GM12878 (cell line): ENCODE data around the gene ST7. TPM values are rescaled to one million over a fixed set of nuclear protein-coding genes. Genes with fewer than 3 reads are reported as not detected.

Experiments
- ATAC-seq: fragments of 200-7000 bp; cut with Tn5 transposase; 3 replicates; pipeline ENCODE4 v1.9.1; 2020; ENCODE audit warnings: mild to moderate bottlenecking, moderate library complexity
- BruUV-seq: library from RNA; stranded (reverse); fragments of 400-500 nt; replicated peaks from 2 replicates; lab custom pipeline; 2021; lab: Mats Ljungman, UMichigan
- CTCF ChIA-PET: fragments of 300-600 bp; sonication (Branson Sonifier 250); formaldehyde crosslinking; extraction: SDS; loops from one replicate; lab custom pipeline; 2021; ENCODE audit warnings: inconsistent platforms; lab: Yijun Ruan, JAX
- POLR2A ChIA-PET: fragments of 350-600 bp; formaldehyde crosslinking; extraction: SDS; loops from one replicate; lab custom pipeline; 2021; ENCODE audit warnings: inconsistent platforms; lab: Charles Lee
- RAD21 ChIA-PET: fragments of 300-600 bp; sonication (Branson Sonifier 250); formaldehyde crosslinking; loops from one replicate; lab custom pipeline; 2023; ENCODE audit warnings: antibody characterized with exemption; ENCODE audit not compliant: unreplicated experiment; lab: Charles Lee
- SMC1A ChIA-PET: fragments of 300-600 bp; sonication (Branson Sonifier 250); formaldehyde crosslinking; loops from one replicate; lab custom pipeline; 2023; ENCODE audit not compliant: unreplicated experiment, uncharacterized antibody; lab: Charles Lee
- DNase-seq: peaks from one replicate; pipeline ENCODE4 v3.0.0-alpha.2; 2011; ENCODE audit warnings: low read depth, low spot score
- FAIRE-seq: peaks from 3 replicates; lab custom pipeline; 2011; peaks lifted over from hg19 to GRCh38; lab: Jason Lieb, UNC
- H2AFZ ChIP-seq: 2 replicates; pipeline ENCODE4 v1.6.0; 2011; ENCODE audit warnings: low read depth, low read length, control low read depth; ENCODE audit not compliant: control insufficient read depth
- H3K27ac ChIP-seq: 2 replicates; pipeline ENCODE4 v1.5.1; 2011; ENCODE audit warnings: control low read depth; ENCODE audit not compliant: control insufficient read depth, insufficient read depth
- H3K27me3 ChIP-seq, 2 experiments: replicated peaks in 1 of 2; 2 replicates each; pipeline versions ENCODE4 v1.6.0 to v1.6.1; 2011; ENCODE audit warnings: low read length in 1 of 2; ENCODE audit not compliant: control insufficient read depth in 2 of 2, insufficient read depth in 2 of 2
- H3K36me3 ChIP-seq, 2 experiments: 2 replicates each; pipeline ENCODE4 v1.5.1; 2011; ENCODE audit warnings: low read length in 1 of 2; ENCODE audit not compliant: control insufficient read depth in 2 of 2, insufficient read depth in 2 of 2
- H3K4me1 ChIP-seq: 2 replicates; pipeline ENCODE4 v1.6.1; 2011; ENCODE audit warnings: mild to moderate bottlenecking, low read length, moderate library complexity, mixed read lengths; ENCODE audit not compliant: control insufficient read depth, insufficient read depth
- H3K4me2 ChIP-seq: 2 replicates; pipeline ENCODE4 v1.6.0; 2011; ENCODE audit warnings: control low read depth; ENCODE audit not compliant: control insufficient read depth, insufficient read depth
- H3K4me3 ChIP-seq: fragments of 200-600 bp; sonication (generic); 2 replicates; pipeline ENCODE4 v1.5.1; 2016
- H3K79me2 ChIP-seq: 2 replicates; pipeline ENCODE4 v1.6.0; 2011; ENCODE audit warnings: low read length; ENCODE audit not compliant: control insufficient read depth, insufficient read depth
- H3K9ac ChIP-seq: 2 replicates; pipeline ENCODE4 v1.8.0; 2011; ENCODE audit warnings: low read length, control low read depth, mixed read lengths; ENCODE audit not compliant: control insufficient read depth, insufficient read depth
- H3K9me3 ChIP-seq: replicated peaks from 3 replicates; pipeline ENCODE4 v1.5.1; 2011; ENCODE audit warnings: mild to moderate bottlenecking, low read length; ENCODE audit not compliant: control insufficient read depth, insufficient read depth
- H4K20me1 ChIP-seq: 2 replicates; pipeline ENCODE4 v1.6.0; 2011; ENCODE audit not compliant: control insufficient read depth, insufficient read depth
- CBFB ChIP-seq: IDR thresholded peaks from 2 replicates; pipeline ENCODE4 v1.6.1; 2016; ENCODE audit warnings: antibody characterized with exemption, low read depth
- CEBPB ChIP-seq, 2 experiments: fragments of 150-350 bp in 1 of 2; IDR thresholded peaks; 2 replicates each; pipeline ENCODE4 v1.6.1; 2012 to 2014; ENCODE audit warnings: low read depth in 2 of 2, low read length in 2 of 2, borderline replicate concordance in 1 of 2, inconsistent platforms in 1 of 2
- CREM ChIP-seq: IDR thresholded peaks from 2 replicates; pipeline ENCODE4 v1.6.1; 2014; ENCODE audit warnings: antibody characterized with exemption, low read depth
- JUNB ChIP-seq: IDR thresholded peaks from 2 replicates; pipeline ENCODE4 v1.6.1; 2016; ENCODE audit warnings: antibody characterized with exemption, mild to moderate bottlenecking
- KLF5 ChIP-seq: fragments of 450-650 bp; IDR thresholded peaks from 2 replicates; pipeline ENCODE4 v1.6.1; 2014; ENCODE audit warnings: mild to moderate bottlenecking; ENCODE audit not compliant: partially characterized antibody
- MYB ChIP-seq: fragments of 150-350 bp; IDR thresholded peaks from 2 replicates; pipeline ENCODE4 v1.6.1; 2014; ENCODE audit warnings: mild to moderate bottlenecking, low read depth, low read length, borderline replicate concordance
- POLR2AphosphoS2 ChIP-seq: IDR thresholded peaks from 2 replicates; pipeline ENCODE4 v1.6.1; 2011; ENCODE audit warnings: low read depth, mild to moderate bottlenecking, low read length, improper control_type of control experiment, moderate library complexity
- RBBP5 ChIP-seq: fragments of 200-600 bp; sonication (generic); conservative IDR thresholded peaks from 2 replicates; pipeline ENCODE4 v1.6.1; 2016
- SMAD5 ChIP-seq: IDR thresholded peaks from 2 replicates; pipeline ENCODE4 v1.6.1; 2016; ENCODE audit warnings: antibody characterized with exemption, low read depth
- STAT1 ChIP-seq: fragments of 450-650 bp; conservative IDR thresholded peaks from 2 replicates; pipeline ENCODE4 v1.6.1; 2014; ENCODE audit warnings: antibody characterized with exemption, mild to moderate bottlenecking
- TCF12 ChIP-seq: IDR thresholded peaks from 2 replicates; pipeline ENCODE4 v1.6.1; 2011; ENCODE audit warnings: low read depth, mild to moderate bottlenecking, low read length
- WGBS: methylation state at CpG from one replicate; pipeline ENCODE4 v1.1.6; 2016; ENCODE audit warnings: low lambda C conversion rate; ENCODE audit not compliant: insufficient replicate concordance, insufficient coverage; ENCODE audit errors: missing lambda C conversion rate; 5-methylcytosine and 5-hydroxymethylcytosine counted together
- in situ Hi-C: fragments of 300-500 bp; cut with MboI; formaldehyde crosslinking; loops from 9 replicates; pipeline ENCODE4 v1.14.3; 2018; ENCODE audit warnings: mixed read lengths
- intact Hi-C: fragments of 100-400 bp; cut with micrococcal nuclease; formaldehyde crosslinking; loops from one replicate; pipeline ENCODE4 v1.14.2; 2022; ENCODE audit not compliant: unreplicated experiment
- polyA plus RNA-seq, 11 experiments: library from polyadenylated mRNA; depleted of rRNA in 4 of 11; unstranded in 6 of 11; stranded (reverse) in 5 of 11; fragments of >200 nt; fragmentation: Nextera tagmentation in 4 of 11; fragmentation: Illumina TruSeq in 1 of 11; extraction: Ambion mirVana in 4 of 11; extraction: Trizol in 1 of 11; gene quantifications; 1 replicate in 1 of 11; 2 replicates in 10 of 11; pipeline versions ENCODE4 v1.2.1 to v1.2.3, GENCODE V29; 2011 to 2016; ENCODE audit warnings: inconsistent platforms in 2 of 11, missing spikeins in 2 of 11, low read depth in 1 of 11
- total RNA-seq, 4 experiments: library from RNA; depleted of rRNA in 3 of 4; stranded (reverse); fragments of >200 nt in 3 of 4; fragmentation: Illumina TruSeq in 1 of 4; extraction: Trizol in 1 of 4; gene quantifications; 2 replicates each; pipeline versions ENCODE4 v1.2.1 to v1.2.3, GENCODE V29; 2013 to 2021
- TF ChIP-seq, protein P1 (sequence below): IDR thresholded peaks from 2 replicates; pipeline ENCODE4 v1.6.1; 2012; ENCODE audit warnings: improper control_type of control experiment, low read depth, low read length; ENCODE audit not compliant: insufficient replicate concordance
- TF ChIP-seq, protein P2 (sequence below): fragments of 450-650 bp; IDR thresholded peaks from 2 replicates; pipeline ENCODE4 v1.6.1; 2018; ENCODE audit warnings: mild to moderate bottlenecking, low read depth, moderate library complexity; ENCODE audit not compliant: partially characterized antibody
- TF ChIP-seq, protein P3 (sequence below): IDR thresholded peaks from 2 replicates; pipeline ENCODE4 v1.6.1; 2012; ENCODE audit warnings: low read depth, low read length, improper control_type of control experiment

Gene ST7
- total and polyA plus RNA-seq, 10 of the 15 experiments (the other 5 are each of a cell fraction or from before 2014, with no cell fraction given): 27.7 to 76.4 (median 53.6) TPM

DNA sequence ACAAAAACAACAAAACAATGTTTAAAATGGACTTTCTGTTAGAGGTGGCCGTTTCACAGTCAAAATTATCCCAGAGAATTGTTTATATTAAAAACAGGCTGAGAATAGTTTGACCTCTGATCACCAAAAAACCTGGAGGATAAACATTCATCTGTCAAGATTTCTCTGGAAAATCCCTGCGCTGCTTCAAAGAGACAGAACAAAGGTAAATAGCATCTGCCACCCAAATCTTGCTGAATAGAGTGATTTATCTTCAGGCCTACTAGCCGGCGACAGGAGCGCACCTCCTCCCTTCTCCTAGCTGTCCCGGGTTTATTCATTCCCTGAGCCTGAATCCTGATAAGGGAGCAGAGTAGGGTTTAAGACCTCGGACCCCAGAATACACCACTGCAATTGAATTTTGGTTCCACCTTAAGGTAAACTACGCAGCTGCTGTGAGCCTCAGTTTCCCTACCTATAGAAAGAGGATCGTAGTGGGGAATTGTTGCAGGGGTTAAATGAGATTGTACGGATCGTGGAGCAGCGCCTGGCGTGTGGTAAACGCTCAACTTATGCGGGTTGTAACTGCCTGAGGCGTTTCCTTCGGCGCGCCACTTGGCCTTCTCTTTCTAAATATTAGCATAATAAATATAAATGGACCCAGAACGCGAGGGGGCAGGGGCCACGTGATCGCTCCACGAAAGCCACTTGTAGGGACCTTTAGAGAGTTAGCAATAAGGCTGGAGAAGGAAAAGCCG, 498 bp upstream of the ST7 start:
- H2AFZ ChIP-seq: peak overlapping the region; percentile 95
- ChIA-PET POLR2A (interaction anchor here (0.6 to 2.4 kb wide), 5 partner anchors 11 to 197 kb away, joined by 3 to 16 read pairs (median 5); no protein-coding TSS in a partner anchor), SMC1A (interaction anchor here (1.0 to 2.4 kb wide), 9 partner anchors 16 to 64 kb away, joined by 3 to 16 read pairs (median 5); no protein-coding TSS in a partner anchor), RAD21 (interaction anchor here (1.0 to 2.2 kb wide), 5 partner anchors 19 to 481 kb away, joined by 3 to 18 read pairs (median 6); no protein-coding TSS in a partner anchor), CTCF (interaction anchor here (0.6 to 2.3 kb wide), 5 partner anchors 23 to 166 kb away, joined by 3 to 16 read pairs (median 3); no protein-coding TSS in a partner anchor)
- intact Hi-C loops (loop anchor here (2.0 kb wide), 1 partner anchor 22 kb away; no protein-coding TSS in a partner anchor), in situ Hi-C loops (no loop called here)
- TSS peak; percentile 86 for BruUV-seq
- H3K4me1 ChIP-seq: peaks cover 20% of the 10 kb centered on the region
- WGBS: 20% methylated on average over 25 of the region's 25 CpGs
- H4K20me1 ChIP-seq: no peaks in the 10 kb centered on the region
- no peaks in the 10 kb centered on the region for H3K9me3 ChIP-seq
- no peak; the same call in 1 of the 3 replicates for ATAC-seq
- H3K36me3 ChIP-seq: no peaks in the 10 kb centered on the region
- H3K4me2 ChIP-seq: peak overlapping the region; percentile 100
- no peaks in the 10 kb centered on the region for H3K27me3 ChIP-seq
- peak overlapping the region; percentile 68 for H3K4me3 ChIP-seq
- no peak for FAIRE-seq
- H3K27ac ChIP-seq: peak overlapping the region; percentile 98
- H3K9ac ChIP-seq: peak overlapping the region; percentile 98
- DNase-seq: no peak
- H3K79me2 ChIP-seq: peaks cover 46% of the 10 kb centered on the region
- TF ChIP-seq KLF5 (no peak), POLR2AphosphoS2 (no peak), MYB (no peak), JUNB (no peak), CEBPB (IDR thresholded peaks at IDR 0.05; ENCODE audit: borderline replicate concordance in 1 of 2, low read depth in 2 of 2, low read length in 2 of 2) (no peak), CREM (no peak), TCF12 (no peak), CBFB (no peak), RBBP5 (no peak), SMAD5 (no peak), STAT1 (no peak)
- TF ChIP-seq, protein P1, sequence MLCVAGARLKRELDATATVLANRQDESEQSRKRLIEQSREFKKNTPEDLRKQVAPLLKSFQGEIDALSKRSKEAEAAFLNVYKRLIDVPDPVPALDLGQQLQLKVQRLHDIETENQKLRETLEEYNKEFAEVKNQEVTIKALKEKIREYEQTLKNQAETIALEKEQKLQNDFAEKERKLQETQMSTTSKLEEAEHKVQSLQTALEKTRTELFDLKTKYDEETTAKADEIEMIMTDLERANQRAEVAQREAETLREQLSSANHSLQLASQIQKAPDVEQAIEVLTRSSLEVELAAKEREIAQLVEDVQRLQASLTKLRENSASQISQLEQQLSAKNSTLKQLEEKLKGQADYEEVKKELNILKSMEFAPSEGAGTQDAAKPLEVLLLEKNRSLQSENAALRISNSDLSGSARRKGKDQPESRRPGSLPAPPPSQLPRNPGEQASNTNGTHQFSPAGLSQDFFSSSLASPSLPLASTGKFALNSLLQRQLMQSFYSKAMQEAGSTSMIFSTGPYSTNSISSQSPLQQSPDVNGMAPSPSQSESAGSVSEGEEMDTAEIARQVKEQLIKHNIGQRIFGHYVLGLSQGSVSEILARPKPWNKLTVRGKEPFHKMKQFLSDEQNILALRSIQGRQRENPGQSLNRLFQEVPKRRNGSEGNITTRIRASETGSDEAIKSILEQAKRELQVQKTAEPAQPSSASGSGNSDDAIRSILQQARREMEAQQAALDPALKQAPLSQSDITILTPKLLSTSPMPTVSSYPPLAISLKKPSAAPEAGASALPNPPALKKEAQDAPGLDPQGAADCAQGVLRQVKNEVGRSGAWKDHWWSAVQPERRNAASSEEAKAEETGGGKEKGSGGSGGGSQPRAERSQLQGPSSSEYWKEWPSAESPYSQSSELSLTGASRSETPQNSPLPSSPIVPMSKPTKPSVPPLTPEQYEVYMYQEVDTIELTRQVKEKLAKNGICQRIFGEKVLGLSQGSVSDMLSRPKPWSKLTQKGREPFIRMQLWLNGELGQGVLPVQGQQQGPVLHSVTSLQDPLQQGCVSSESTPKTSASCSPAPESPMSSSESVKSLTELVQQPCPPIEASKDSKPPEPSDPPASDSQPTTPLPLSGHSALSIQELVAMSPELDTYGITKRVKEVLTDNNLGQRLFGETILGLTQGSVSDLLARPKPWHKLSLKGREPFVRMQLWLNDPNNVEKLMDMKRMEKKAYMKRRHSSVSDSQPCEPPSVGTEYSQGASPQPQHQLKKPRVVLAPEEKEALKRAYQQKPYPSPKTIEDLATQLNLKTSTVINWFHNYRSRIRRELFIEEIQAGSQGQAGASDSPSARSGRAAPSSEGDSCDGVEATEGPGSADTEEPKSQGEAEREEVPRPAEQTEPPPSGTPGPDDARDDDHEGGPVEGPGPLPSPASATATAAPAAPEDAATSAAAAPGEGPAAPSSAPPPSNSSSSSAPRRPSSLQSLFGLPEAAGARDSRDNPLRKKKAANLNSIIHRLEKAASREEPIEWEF: no peak
- TF ChIP-seq, protein P2, sequence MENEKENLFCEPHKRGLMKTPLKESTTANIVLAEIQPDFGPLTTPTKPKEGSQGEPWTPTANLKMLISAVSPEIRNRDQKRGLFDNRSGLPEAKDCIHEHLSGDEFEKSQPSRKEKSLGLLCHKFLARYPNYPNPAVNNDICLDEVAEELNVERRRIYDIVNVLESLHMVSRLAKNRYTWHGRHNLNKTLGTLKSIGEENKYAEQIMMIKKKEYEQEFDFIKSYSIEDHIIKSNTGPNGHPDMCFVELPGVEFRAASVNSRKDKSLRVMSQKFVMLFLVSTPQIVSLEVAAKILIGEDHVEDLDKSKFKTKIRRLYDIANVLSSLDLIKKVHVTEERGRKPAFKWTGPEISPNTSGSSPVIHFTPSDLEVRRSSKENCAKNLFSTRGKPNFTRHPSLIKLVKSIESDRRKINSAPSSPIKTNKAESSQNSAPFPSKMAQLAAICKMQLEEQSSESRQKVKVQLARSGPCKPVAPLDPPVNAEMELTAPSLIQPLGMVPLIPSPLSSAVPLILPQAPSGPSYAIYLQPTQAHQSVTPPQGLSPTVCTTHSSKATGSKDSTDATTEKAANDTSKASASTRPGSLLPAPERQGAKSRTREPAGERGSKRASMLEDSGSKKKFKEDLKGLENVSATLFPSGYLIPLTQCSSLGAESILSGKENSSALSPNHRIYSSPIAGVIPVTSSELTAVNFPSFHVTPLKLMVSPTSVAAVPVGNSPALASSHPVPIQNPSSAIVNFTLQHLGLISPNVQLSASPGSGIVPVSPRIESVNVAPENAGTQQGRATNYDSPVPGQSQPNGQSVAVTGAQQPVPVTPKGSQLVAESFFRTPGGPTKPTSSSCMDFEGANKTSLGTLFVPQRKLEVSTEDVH: no peak
- TF ChIP-seq, protein P3, sequence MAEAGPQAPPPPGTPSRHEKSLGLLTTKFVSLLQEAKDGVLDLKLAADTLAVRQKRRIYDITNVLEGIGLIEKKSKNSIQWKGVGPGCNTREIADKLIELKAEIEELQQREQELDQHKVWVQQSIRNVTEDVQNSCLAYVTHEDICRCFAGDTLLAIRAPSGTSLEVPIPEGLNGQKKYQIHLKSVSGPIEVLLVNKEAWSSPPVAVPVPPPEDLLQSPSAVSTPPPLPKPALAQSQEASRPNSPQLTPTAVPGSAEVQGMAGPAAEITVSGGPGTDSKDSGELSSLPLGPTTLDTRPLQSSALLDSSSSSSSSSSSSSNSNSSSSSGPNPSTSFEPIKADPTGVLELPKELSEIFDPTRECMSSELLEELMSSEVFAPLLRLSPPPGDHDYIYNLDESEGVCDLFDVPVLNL: no peak
